T-helper 1 cell treated with Interleukin-12 subunit alpha and Interleukin-12 subunit beta and Interleukin-4 antibody, amounts not matched to agents 30 ng/mL and 1 ng/mL, for 36 hours (primary cell): ENCODE measurements around the gene TMPRSS4. TPM values are rescaled to one million over a fixed set of nuclear protein-coding genes. Genes with fewer than 3 reads are reported as not detected.

Experiments used
- intact Hi-C: fragments of 100-400 bp; cut with micrococcal nuclease; formaldehyde crosslinking; loops from one replicate; pipeline ENCODE4 v1.15.1; 2024
- total RNA-seq: library from RNA; stranded (reverse); gene quantifications from 2 replicates; pipeline ENCODE4 v1.2.3, GENCODE V29; 2022

TMPRSS4 gene
- total RNA-seq, 1 donor from 2014 or later, result not detected

DNA sequence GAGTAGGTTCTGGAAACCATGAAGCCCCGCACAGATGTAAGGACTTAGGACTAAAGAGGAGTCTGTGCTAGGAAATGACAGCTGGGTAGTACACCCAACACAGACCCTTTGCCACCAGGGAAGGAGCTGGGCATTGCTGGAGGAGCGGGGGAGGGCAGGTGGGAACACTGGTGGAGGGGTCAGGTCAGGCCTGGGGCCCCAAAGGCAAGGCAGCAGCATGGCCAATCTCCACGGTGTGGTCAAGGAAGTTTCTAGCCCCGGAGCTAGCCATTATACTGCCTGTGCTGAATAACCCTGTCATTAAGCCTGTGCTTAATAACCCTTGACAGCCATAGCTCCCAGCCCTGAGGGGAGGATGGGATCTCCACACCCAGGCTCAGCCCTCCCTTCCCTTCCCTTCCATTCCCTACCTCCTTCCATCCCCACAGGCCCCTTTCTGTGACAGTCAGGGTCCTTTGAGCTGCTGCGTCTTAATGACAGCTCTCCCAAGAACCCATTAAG is 2.1 kb downstream of the TMPRSS4 start:
- intact Hi-C loops, result no loop called here

- intact Hi-C loops, result no loop called here
Measured at GRCh38 chr11:118079491-118079890, 2.6 kb downstream of the TMPRSS4 start.

DNA sequence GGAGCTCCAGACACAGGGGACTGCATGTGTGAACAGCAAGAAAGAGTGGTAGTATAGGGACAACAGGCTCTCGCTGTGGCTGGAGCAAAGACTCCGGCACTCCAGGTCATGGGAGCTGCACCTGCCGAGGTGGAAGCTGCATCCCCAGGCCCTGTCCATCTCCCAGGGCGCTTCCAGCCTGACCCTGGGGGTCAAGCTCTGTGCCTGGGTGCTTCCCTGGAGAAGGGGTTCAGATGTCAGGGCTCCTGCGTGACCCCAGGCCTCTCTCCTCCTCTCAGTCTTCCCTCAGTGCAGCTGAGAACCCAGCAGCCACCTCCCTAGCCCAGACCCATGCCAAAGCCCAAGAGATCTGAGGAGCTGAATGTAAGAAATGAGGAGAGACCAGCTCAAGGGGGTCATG is 3.4 kb downstream of the TMPRSS4 start:
- intact Hi-C loops, result no loop called here

DNA sequence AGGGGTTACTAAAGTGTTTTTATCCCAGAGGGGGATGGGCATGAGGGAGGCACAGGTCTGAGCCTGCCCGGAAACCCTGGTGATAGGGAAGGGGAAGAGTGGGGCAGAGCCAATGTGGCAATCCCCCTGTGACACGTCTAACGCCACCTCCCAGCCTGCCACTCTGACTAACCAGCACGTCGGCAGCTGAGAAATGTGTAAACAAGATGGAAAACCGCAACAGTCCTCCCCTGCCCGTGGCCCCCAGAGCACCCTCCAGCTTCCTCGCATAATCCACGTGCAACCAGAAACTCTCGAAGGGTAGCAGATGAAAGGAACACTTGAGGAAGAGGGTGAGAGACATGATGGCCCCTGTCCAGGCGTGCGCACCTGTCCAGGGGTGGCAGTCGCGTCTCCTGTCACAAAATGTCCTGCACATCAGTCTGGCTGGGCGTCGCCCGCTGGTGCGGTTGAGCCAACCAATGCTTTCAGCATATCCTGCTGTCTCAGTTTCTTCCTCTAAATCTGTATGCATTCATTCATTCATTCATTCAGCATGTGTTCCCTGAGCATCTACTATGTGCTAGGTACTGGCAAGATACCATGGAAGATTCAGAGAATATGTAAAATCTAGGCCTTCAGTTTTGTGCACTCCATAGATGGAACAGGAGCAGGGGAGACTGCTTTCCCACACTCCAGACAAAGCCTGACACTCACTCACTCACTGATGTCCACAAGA is 4.5 kb downstream of the TMPRSS4 start:
- intact Hi-C loops, result no loop called here

GRCh38 chr11:118082880-118083552 is 6.1 kb downstream of the TMPRSS4 start:
- intact Hi-C loops, result no loop called here

DNA sequence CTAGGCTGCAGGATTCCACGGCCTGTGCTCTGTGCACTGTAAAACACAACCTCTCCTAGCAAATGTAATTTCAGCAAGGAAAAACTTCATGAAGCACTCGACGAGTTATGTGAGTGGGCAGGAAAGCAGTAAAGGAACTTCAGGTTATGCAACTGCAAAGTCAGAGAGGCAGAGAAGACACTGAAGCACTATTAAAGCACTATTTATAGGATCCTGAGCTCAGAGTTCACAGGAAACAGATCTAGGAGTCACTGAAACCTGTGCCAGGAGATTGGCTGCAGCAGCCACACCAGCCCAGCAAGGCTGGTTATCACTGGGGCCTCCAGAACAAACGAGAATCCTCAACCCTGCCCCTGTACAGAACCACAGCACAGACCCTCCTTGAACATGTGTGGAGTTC is 7.4 kb downstream of the TMPRSS4 start:
- intact Hi-C loops, result no loop called here

DNA sequence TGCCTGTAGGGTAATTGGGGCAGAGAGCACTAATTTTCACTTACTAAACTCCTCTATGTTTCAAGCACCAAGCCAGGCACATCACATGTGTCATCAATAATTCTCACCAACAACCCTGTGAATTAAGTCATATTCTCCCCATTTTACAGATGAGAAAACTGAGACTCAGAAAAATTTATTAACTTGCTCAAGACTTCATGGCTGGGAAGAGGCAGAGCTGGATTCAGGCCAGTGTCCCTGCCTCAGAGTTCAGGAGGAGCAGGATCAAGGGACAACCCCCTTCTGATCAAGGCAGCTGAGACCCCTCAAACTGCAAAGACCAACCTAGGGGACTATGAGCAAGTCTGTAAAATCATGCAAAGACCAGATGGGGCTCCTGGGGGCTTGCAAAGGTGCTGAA is 7.8 kb downstream of the TMPRSS4 start:
- intact Hi-C loops, result no loop called here

GRCh38 chr11:118086913-118087768 is 10.3 kb downstream of the TMPRSS4 start, which contains the start of gene SMIM35:
SMIM35 (minus strand) TSS chr11:118086963; CDS start chr11:118086757, 206 bp downstream.
- intact Hi-C loops, result no loop called here

- intact Hi-C loops, result no loop called here
Measured at GRCh38 chr11:118087931-118088330, 11.1 kb downstream of the TMPRSS4 start.

- intact Hi-C loops, result no loop called here
Measured at GRCh38 chr11:118088531-118088930, 11.7 kb downstream of the TMPRSS4 start.

DNA sequence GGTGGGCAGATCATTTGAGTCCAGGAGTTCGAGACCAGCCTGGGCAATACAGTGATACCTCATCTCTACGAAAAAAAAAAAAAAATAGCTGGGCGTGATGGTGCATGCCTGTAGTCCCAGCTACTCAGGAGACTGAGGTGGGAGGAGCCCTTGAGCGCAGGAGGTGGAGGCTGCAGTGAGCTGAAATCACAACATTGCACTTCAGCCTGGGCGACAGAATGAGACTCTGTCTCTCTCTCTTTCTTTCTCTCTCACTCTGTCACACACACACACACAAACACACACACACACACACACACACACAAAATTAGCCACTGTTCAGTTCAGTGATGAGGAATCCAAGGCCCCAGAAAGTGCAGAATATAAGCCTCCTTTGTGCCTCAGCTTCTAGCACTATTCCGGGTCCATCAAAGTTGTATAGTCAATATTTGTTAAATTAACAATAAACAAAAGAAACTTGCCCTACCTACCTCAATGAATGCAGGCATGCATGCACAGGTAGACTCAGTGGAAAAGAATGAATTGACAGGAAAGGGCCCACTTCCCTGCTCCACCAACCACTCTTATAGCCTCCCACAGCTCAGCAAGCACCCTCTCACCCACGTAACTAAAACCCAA is 13.8 kb downstream of the TMPRSS4 start:
- intact Hi-C loops, result no loop called here

GRCh38 chr11:118091690-118092089 is 14.8 kb downstream of the TMPRSS4 start:
- intact Hi-C loops, result no loop called here

GRCh38 chr11:118092907-118093571 is 16.2 kb downstream of the TMPRSS4 start:
- intact Hi-C loops, result no loop called here

GRCh38 chr11:118095493-118095892 is 18.6 kb downstream of the TMPRSS4 start:
- intact Hi-C loops, result no loop called here

- intact Hi-C loops, result no loop called here
Measured at GRCh38 chr11:118095967-118096367, 19.1 kb downstream of the TMPRSS4 start.

GRCh38 chr11:118098996-118099837 is 22.3 kb downstream of the TMPRSS4 start:
- intact Hi-C loops, result no loop called here

DNA sequence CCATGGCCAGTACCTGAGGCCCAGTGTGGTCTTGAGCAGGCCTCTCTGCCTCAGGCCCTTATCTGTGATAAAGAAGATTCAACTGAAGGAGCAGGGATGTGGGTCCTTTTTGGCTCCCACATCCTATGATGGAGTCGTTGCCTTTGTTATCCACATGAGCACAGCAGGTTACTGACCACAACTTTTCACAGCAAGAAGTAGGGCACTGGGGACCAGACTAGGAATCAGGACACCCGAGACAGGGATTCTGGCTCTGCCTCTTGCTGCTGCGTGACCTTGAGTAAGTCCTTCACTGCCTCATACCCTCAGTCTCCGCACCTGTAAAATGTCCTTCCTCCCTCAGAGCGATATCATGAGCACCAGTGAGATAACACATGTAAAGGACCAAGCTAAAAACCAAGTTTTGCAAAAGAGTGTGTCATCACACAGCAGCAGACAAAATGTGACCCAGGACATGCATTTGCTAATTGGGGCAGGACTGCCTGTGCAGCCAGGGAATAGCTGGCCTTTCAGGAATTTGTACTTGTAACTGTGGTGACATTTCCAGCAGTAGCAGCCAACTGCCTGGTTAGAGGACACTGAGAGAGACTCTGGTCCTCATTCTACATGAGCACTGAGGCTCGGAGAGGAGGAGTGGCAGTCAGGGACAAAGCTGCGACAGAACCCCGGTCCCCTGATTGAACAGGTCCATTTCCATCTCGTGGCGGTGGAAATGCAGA is 23.1 kb downstream of the TMPRSS4 start:
- intact Hi-C loops, result no loop called here

DNA sequence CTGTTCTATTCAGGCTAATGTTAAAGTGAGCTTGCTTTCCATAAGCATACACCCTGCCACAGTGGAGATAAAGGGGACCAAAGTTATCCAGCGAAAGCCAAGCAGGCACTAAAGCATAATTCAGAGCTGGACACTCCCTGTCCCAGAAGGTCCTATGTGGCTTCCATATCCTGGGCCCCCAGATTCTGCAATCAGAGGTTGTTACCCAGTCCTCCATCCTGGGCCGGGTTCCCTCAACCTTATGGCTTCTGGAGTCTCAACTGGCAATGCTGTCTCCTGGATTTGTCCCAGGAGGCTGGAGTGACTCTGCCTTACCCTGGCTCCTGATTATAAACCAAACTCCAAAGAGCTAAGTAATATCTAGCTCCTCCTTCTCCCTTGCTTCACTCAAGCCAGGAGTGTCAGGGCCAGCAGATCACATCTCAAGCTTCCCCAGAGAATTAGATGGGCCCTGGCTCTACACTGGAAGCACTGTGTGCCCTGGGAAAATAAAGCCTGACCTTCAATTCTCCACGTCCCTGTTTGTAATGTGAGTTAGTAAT is 23.9 kb downstream of the TMPRSS4 start:
- intact Hi-C loops, result no loop called here

GRCh38 chr11:118102721-118103261 is 25.9 kb downstream of the TMPRSS4 start:
- intact Hi-C loops, result no loop called here
